Activated CD4-positive, alpha-beta memory T cell treated with anti-CD3 and anti-CD28 coated beads for 36 hours (primary cell): Measurements from ENCODE around the gene PCBP4. TPM values are rescaled to one million over a fixed set of nuclear protein-coding genes. Genes with fewer than 3 reads are reported as not detected.

ENCODE experiments used
- CTCF ChIA-PET: fragments of 350-600 bp; sonication (Branson Sonifier 250); formaldehyde crosslinking; loops from one replicate; lab custom pipeline; 2021; ENCODE audit warnings: antibody characterized with exemption, inconsistent platforms; lab: Charles Lee
- POLR2A ChIA-PET: fragments of 350-600 bp; sonication (Branson Sonifier 250); formaldehyde crosslinking; loops from one replicate; lab custom pipeline; 2021; ENCODE audit warnings: antibody characterized with exemption; lab: Charles Lee
- DNase-seq: peaks from one replicate; pipeline ENCODE4 v3.0.0-alpha.2; 2020
- H3K27ac Mint-ChIP-seq: one replicate; pipeline ENCODE4 v1.8.0; 2021; ENCODE audit warnings: mixed read lengths
- H3K27me3 Mint-ChIP-seq: one replicate; pipeline ENCODE4 v1.8.0; 2021; ENCODE audit warnings: mixed read lengths
- H3K36me3 Mint-ChIP-seq: one replicate; pipeline ENCODE4 v1.8.0; 2021; ENCODE audit warnings: mixed read lengths
- H3K4me1 Mint-ChIP-seq: one replicate; pipeline ENCODE4 v1.8.0; 2021; ENCODE audit warnings: low read depth, mixed read lengths
- H3K4me3 Mint-ChIP-seq: one replicate; pipeline ENCODE4 v1.8.0; 2021; ENCODE audit warnings: mild to moderate bottlenecking, mixed read lengths
- H3K9me3 Mint-ChIP-seq: one replicate; pipeline ENCODE4 v1.8.0; 2021; ENCODE audit warnings: mixed read lengths
- intact Hi-C: fragments of 100-400 bp; cut with micrococcal nuclease; formaldehyde crosslinking; loops from one replicate; pipeline ENCODE4 v1.15.1; 2023
- total RNA-seq, 2 experiments: library from RNA; stranded (reverse); gene quantifications; one replicate each; pipeline ENCODE4 v1.2.3, GENCODE V29; 2021

PCBP4 gene
- 10 to 100 TPM; 17.3 to 19.3 TPM for total RNA-seq

- CTCF ChIA-PET: interaction anchor here (1.2 to 3.9 kb wide), 2 partner anchors 16 to 26 kb away, joined by 4 to 21 read pairs; partner anchors contain the start of genes ACY1, PARP3 and RRP9
- peak; percentile 45 for DNase-seq
- peak within 1 kb of the TSS; percentile 45 for H3K27ac Mint-ChIP-seq
- intact Hi-C loops: no loop called here
- no peaks in the 10 kb centered on the region for H3K9me3 Mint-ChIP-seq
- H3K27me3 Mint-ChIP-seq: no peaks in the 10 kb centered on the region
- peak within 1 kb of the TSS; percentile 81 for H3K4me3 Mint-ChIP-seq
- no peaks in the 10 kb centered on the region for H3K36me3 Mint-ChIP-seq
- POLR2A ChIA-PET: interaction anchor here (0.7 to 2.2 kb wide), 3 partner anchors 15 to 156 kb away, joined by 3 to 8 read pairs (median 3); partner anchors contain the start of gene ACY1
- H3K4me1 Mint-ChIP-seq: peaks cover 23% of the 10 kb centered on the region
Measured at GRCh38 chr3:51967384-51968169, at the start of gene PCBP4. Gene PCBP4 (minus strand): TSS chr3:51967454. CDS start chr3:51961240, 6,214 bp downstream.

GRCh38 chr3:52015438-52016228 is 48.4 kb upstream of the PCBP4 start:
- Mint-ChIP-seq H3K27ac (no peak overlapping the region), H3K4me3 (no peak overlapping the region), H3K9me3 (no peaks in the 10 kb centered on the region), H3K36me3 (no peaks in the 10 kb centered on the region), H3K4me1 (no peaks in the 10 kb centered on the region), H3K27me3 (no peaks in the 10 kb centered on the region)
- ChIA-PET POLR2A (interaction anchor here (0.5 to 1.4 kb wide), 2 partner anchors 129 to 233 kb away, joined by 3 read pairs; no protein-coding TSS in a partner anchor), CTCF (no interaction called here)
- intact Hi-C loops: no loop called here
- no peak for DNase-seq

GRCh38 chr3:52014613-52015012 is 47.4 kb upstream of the PCBP4 start:
- intact Hi-C loops: no loop called here
- Mint-ChIP-seq H3K4me3 (no peak overlapping the region), H3K27me3 (no peaks in the 10 kb centered on the region), H3K4me1 (no peaks in the 10 kb centered on the region), H3K9me3 (no peaks in the 10 kb centered on the region), H3K27ac (no peak overlapping the region), H3K36me3 (no peaks in the 10 kb centered on the region)
- ChIA-PET POLR2A (interaction anchor here (1.4 kb wide), 1 partner anchor 130 kb away, joined by 3 read pairs; no protein-coding TSS in a partner anchor), CTCF (no interaction called here)
- DNase-seq: no peak

- Mint-ChIP-seq H3K4me3 (no peak overlapping the region), H3K9me3 (no peaks in the 10 kb centered on the region), H3K4me1 (no peaks in the 10 kb centered on the region), H3K36me3 (no peaks in the 10 kb centered on the region), H3K27me3 (no peaks in the 10 kb centered on the region), H3K27ac (no peak overlapping the region)
- POLR2A ChIA-PET: no interaction called here
- CTCF ChIA-PET: interaction anchor here (0.8 to 2.3 kb wide), 2 partner anchors 13 to 110 kb away, joined by 3 to 11 read pairs; no protein-coding TSS in a partner anchor
- intact Hi-C loops: no loop called here
- DNase-seq: no peak
Measured at GRCh38 chr3:52013802-52014598, 46.7 kb upstream of the PCBP4 start.

GRCh38 chr3:52012699-52013098 is 45.4 kb upstream of the PCBP4 start:
- ChIA-PET POLR2A (no interaction called here), CTCF (interaction anchor here (2.3 kb wide), 1 partner anchor 11 kb away, joined by 11 read pairs; no protein-coding TSS in a partner anchor)
- Mint-ChIP-seq H3K4me3 (no peak overlapping the region), H3K9me3 (no peaks in the 10 kb centered on the region), H3K4me1 (no peaks in the 10 kb centered on the region), H3K27ac (no peak overlapping the region), H3K36me3 (no peaks in the 10 kb centered on the region), H3K27me3 (no peaks in the 10 kb centered on the region)
- intact Hi-C loops: no loop called here
- DNase-seq: no peak

- no peak overlapping the region for H3K4me3 Mint-ChIP-seq
- H3K9me3 Mint-ChIP-seq: no peaks in the 10 kb centered on the region
- no peak for DNase-seq
- no peaks in the 10 kb centered on the region for H3K27me3 Mint-ChIP-seq
- no peaks in the 10 kb centered on the region for H3K36me3 Mint-ChIP-seq
- H3K4me1 Mint-ChIP-seq: peaks cover 9% of the 10 kb centered on the region
- ChIA-PET CTCF (interaction anchor here (1.1 kb wide), 1 partner anchor 9 kb away, joined by 4 read pairs; no protein-coding TSS in a partner anchor), POLR2A (no interaction called here)
- H3K27ac Mint-ChIP-seq: no peak overlapping the region
- intact Hi-C loops: no loop called here
Measured at GRCh38 chr3:52010431-52010830, 43.2 kb upstream of the PCBP4 start.

- Mint-ChIP-seq H3K4me3 (no peak overlapping the region), H3K36me3 (no peaks in the 10 kb centered on the region), H3K4me1 (peaks cover 12% of the 10 kb centered on the region), H3K27ac (no peak overlapping the region), H3K27me3 (no peaks in the 10 kb centered on the region), H3K9me3 (no peaks in the 10 kb centered on the region)
- POLR2A ChIA-PET: no interaction called here
- CTCF ChIA-PET: interaction anchor here (1.1 to 1.2 kb wide), 2 partner anchors 113 to 116 kb away, joined by 3 to 6 read pairs; no protein-coding TSS in a partner anchor
- intact Hi-C loops: no loop called here
- no peak for DNase-seq
Measured at GRCh38 chr3:52007291-52007690, 40.0 kb upstream of the PCBP4 start.

- CTCF ChIA-PET: interaction anchor here (1.2 kb wide), 1 partner anchor 114 kb away, joined by 3 read pairs; no protein-coding TSS in a partner anchor
- intact Hi-C loops: no loop called here
Measured at GRCh38 chr3:52006820-52007133, 39.5 kb upstream of the PCBP4 start.

GRCh38 chr3:52006017-52006819 is 39.0 kb upstream of the PCBP4 start:
- CTCF ChIA-PET: interaction anchor here (1.0 to 6.3 kb wide), 2 partner anchors 19 to 116 kb away, joined by 3 to 101 read pairs; no protein-coding TSS in a partner anchor
- POLR2A ChIA-PET: no interaction called here
- Mint-ChIP-seq H3K36me3 (no peaks in the 10 kb centered on the region), H3K4me1 (peaks cover 14% of the 10 kb centered on the region), H3K27me3 (no peaks in the 10 kb centered on the region), H3K4me3 (no peak overlapping the region), H3K27ac (no peak overlapping the region), H3K9me3 (no peaks in the 10 kb centered on the region)
- no peak for DNase-seq
- intact Hi-C loops: no loop called here

More at GRCh38 chr3:52006820-52007133, 39.5 kb upstream of the PCBP4 start:
- POLR2A ChIA-PET: no interaction called here
- H3K4me3 Mint-ChIP-seq: no peak overlapping the region
- DNase-seq: no peak
- H3K27ac Mint-ChIP-seq: no peak overlapping the region
- H3K4me1 Mint-ChIP-seq: peaks cover 12% of the 10 kb centered on the region
- H3K27me3 Mint-ChIP-seq: no peaks in the 10 kb centered on the region
- H3K9me3 Mint-ChIP-seq: no peaks in the 10 kb centered on the region
- H3K36me3 Mint-ChIP-seq: no peaks in the 10 kb centered on the region

GRCh38 chr3:52005571-52005986 is 38.3 kb upstream of the PCBP4 start:
- Mint-ChIP-seq H3K4me3 (no peak overlapping the region), H3K27me3 (no peaks in the 10 kb centered on the region), H3K36me3 (no peaks in the 10 kb centered on the region), H3K9me3 (no peaks in the 10 kb centered on the region), H3K27ac (no peak overlapping the region), H3K4me1 (peaks cover 14% of the 10 kb centered on the region)
- CTCF ChIA-PET: interaction anchor here (1.0 to 6.3 kb wide), 2 partner anchors 20 to 116 kb away, joined by 3 to 101 read pairs; no protein-coding TSS in a partner anchor
- no peak for DNase-seq
- intact Hi-C loops: no loop called here
- POLR2A ChIA-PET: no interaction called here
